ENCODE data around the gene MBTPS1.

- TF ChIP-seq YY1 (IDR thresholded peaks at IDR 0.05; ENCODE audit: low read depth, low read length) (no peak), CTCF (IDR thresholded peaks at IDR 0.05 in 2 of 3, conservative IDR thresholded peaks at IDR 0.05 in 1 of 3; ENCODE audit: control insufficient read depth in 2 of 3, extremely low read depth in 1 of 3, insufficient read depth in 1 of 3, low read depth in 3 of 3, low read length in 3 of 3) (no peak)
These were observed 45.6 kb downstream of the MBTPS1 start for GRCh38 chr16:84071121-84071520.

All from GM12878 (cell line).